GM23248 (cell line): ENCODE data around the gene COL7A1. TPM values are rescaled to one million over a fixed set of nuclear protein-coding genes. Genes with fewer than 3 reads are reported as not detected.

Source experiments
- DNase-seq: peaks from one replicate; pipeline ENCODE4 v3.0.0-alpha.2; 2015
- H2AFZ ChIP-seq: fragments of 200-600 bp; sonication (generic); 2 replicates; pipeline ENCODE4 v1.6.1; 2016; ENCODE audit warnings: antibody characterized with exemption
- H3F3A ChIP-seq: fragments of 200-600 bp; sonication (generic); 2 replicates; pipeline ENCODE4 v1.6.1; 2016; ENCODE audit warnings: mild to moderate bottlenecking, antibody characterized with exemption, mixed run types; ENCODE audit not compliant: insufficient read depth
- H3K27ac ChIP-seq: fragments of 200-600 bp; sonication (generic); 2 replicates; pipeline ENCODE4 v1.5.1; 2016; ENCODE audit warnings: mild to moderate bottlenecking
- H3K27me3 ChIP-seq: fragments of 200-600 bp; sonication (generic); replicated peaks from 2 replicates; pipeline ENCODE4 v1.6.1; 2016; ENCODE audit warnings: mild to moderate bottlenecking; ENCODE audit not compliant: insufficient read depth
- H3K36me3 ChIP-seq: fragments of 200-600 bp; sonication (generic); 2 replicates; pipeline ENCODE4 v1.6.1; 2016; ENCODE audit warnings: low read depth, mild to moderate bottlenecking
- H3K4me1 ChIP-seq: fragments of 200-600 bp; sonication (generic); 2 replicates; pipeline ENCODE4 v1.6.1; 2016; ENCODE audit warnings: mild to moderate bottlenecking; ENCODE audit not compliant: insufficient read depth
- H3K4me2 ChIP-seq: fragments of 200-600 bp; sonication (generic); one replicate; pipeline ENCODE4 v1.6.1; 2016; ENCODE audit warnings: mild to moderate bottlenecking; ENCODE audit not compliant: unreplicated experiment
- H3K4me3 ChIP-seq: fragments of 200-600 bp; sonication (generic); 2 replicates; pipeline ENCODE4 v1.5.1; 2016; ENCODE audit warnings: mild to moderate bottlenecking
- H3K79me2 ChIP-seq: fragments of 200-600 bp; sonication (generic); 2 replicates; pipeline ENCODE4 v1.6.1; 2016; ENCODE audit warnings: mild to moderate bottlenecking; ENCODE audit not compliant: insufficient read depth
- H3K9ac ChIP-seq: fragments of 200-600 bp; sonication (generic); 2 replicates; pipeline ENCODE4 v1.6.1; 2016; ENCODE audit warnings: mild to moderate bottlenecking
- H3K9me2 ChIP-seq: fragments of 200-600 bp; sonication (generic); 2 replicates; pipeline ENCODE4 v1.6.1; 2016; ENCODE audit warnings: mixed run types, mild to moderate bottlenecking, moderate library complexity; ENCODE audit not compliant: insufficient read depth
- H3K9me3 ChIP-seq: fragments of 200-600 bp; sonication (generic); one replicate; pipeline ENCODE4 v1.6.1; 2017; ENCODE audit warnings: low read depth
- H4K20me1 ChIP-seq: fragments of 200-600 bp; sonication (generic); 2 replicates; pipeline ENCODE4 v1.6.0; 2016; ENCODE audit not compliant: insufficient read depth
- EZH2 ChIP-seq: fragments of 200-600 bp; sonication (generic); IDR thresholded peaks from 2 replicates; pipeline ENCODE4 v1.6.1; 2018; ENCODE audit warnings: antibody characterized with exemption, mild to moderate bottlenecking; ENCODE audit not compliant: insufficient read depth, poor library complexity, severe bottlenecking
- EZH2phosphoT487 ChIP-seq: fragments of 200-600 bp; sonication (generic); IDR thresholded peaks from 2 replicates; pipeline ENCODE4 v1.6.1; 2018; ENCODE audit warnings: antibody characterized with exemption, moderate library complexity, mild to moderate bottlenecking, low read depth; ENCODE audit not compliant: insufficient read depth
- WGBS, 2 experiments: methylation state at CpG; one replicate each; pipeline ENCODE4 v1.1.6; 2015 to 2017; ENCODE audit warnings: low lambda C conversion rate in 2 of 2, low coverage in 1 of 2; ENCODE audit errors: missing lambda C conversion rate in 2 of 2; 5-methylcytosine and 5-hydroxymethylcytosine counted together
- in situ Hi-C: fragments of 300-500 bp; cut with MboI; formaldehyde crosslinking; loops from 2 replicates; pipeline ENCODE4 v1.15.0; 2020
- polyA plus RNA-seq: library from polyadenylated mRNA; unstranded; fragments of >200 nt; fragmentation: Nextera tagmentation; extraction: Ambion mirVana; gene quantifications from 2 replicates; pipeline ENCODE4 v1.2.1, GENCODE V29; 2016
- total RNA-seq: library from RNA; depleted of rRNA; stranded (reverse); fragments of >200 nt; shearing (Covaris generic); gene quantifications from 2 replicates; pipeline ENCODE4 v1.2.3, GENCODE V29; 2014

COL7A1 gene
- total and polyA plus RNA-seq, 2 experiments from 2014 or later = 11.2 to 33.6 TPM

DNA sequence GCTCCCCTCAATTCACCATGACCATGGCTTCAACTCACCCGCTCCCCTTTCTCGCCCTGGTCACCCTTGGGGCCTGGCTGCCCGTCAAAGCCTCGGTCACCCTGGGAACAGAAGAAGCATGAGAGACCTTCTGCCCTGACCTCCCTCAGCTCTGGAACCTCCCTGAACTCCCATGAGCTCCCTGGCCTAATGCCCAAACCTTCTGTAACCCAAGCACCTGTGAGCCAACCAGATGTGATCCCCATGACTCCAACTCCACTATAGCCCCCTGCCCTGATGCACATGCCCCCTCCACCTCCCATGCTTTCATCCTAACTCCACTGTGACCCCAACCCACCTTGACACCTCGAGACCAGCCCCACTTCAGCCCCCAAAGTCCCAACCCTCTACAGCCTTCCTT, 28.0 kb downstream of the COL7A1 start:
- Histone ChIP-seq H2AFZ (no peak overlapping the region), H3K27ac (no peak overlapping the region), H3K27me3 (no peaks in the 10 kb centered on the region), H3K4me2 (no peak overlapping the region), H4K20me1 (no peaks in the 10 kb centered on the region), H3K36me3 (no peaks in the 10 kb centered on the region), H3F3A (peaks cover 8% of the 10 kb centered on the region), H3K79me2 (no peaks in the 10 kb centered on the region), H3K9ac (no peak overlapping the region), H3K4me3 (no peak overlapping the region), H3K4me1 (peaks cover 35% of the 10 kb centered on the region), H3K9me2 (no peaks in the 10 kb centered on the region), H3K9me3 (no peaks in the 10 kb centered on the region)
- TF ChIP-seq EZH2 (no peak), EZH2phosphoT487 (no peak)
- WGBS, 2 experiments = 91 to 94% methylated on average over 5 of the region's 5 CpGs
- no peak for DNase-seq
- in situ Hi-C loops = no loop called here

DNA sequence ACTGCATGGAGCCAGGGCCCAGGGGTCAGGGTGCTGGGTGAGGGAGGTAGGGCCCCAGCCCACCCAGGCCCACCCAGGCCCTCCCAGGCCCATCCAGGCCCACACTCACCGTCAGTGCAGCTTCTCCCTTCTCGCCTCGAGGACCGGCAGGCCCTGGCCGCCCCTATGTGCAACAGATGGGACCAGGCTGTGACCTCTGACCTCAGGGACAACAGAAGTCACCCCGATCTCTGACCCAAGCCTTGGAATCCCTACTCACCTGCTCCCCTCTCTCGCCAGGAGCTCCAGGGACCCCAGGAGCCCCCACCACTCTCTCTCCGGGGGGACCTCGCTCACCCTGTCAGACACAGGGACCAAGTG, 28.7 kb downstream of the COL7A1 start:
- Histone ChIP-seq H3K9ac (peak overlapping the region; percentile 34; the same call in 1 of the 2 replicates), H4K20me1 (no peaks in the 10 kb centered on the region), H3K9me3 (no peaks in the 10 kb centered on the region), H3K4me1 (peaks cover 36% of the 10 kb centered on the region), H3K79me2 (no peaks in the 10 kb centered on the region), H3K4me3 (no peak overlapping the region), H3K9me2 (no peaks in the 10 kb centered on the region), H3K27me3 (no peaks in the 10 kb centered on the region), H3K27ac (peak overlapping the region; percentile 45), H3K4me2 (no peak overlapping the region), H3F3A (peaks cover 8% of the 10 kb centered on the region), H3K36me3 (no peaks in the 10 kb centered on the region), H2AFZ (no peak overlapping the region)
- TF ChIP-seq EZH2 (no peak), EZH2phosphoT487 (no peak)
- 86 to 92% methylated on average over 8 to 9 of the region's 9 CpGs for WGBS, 2 experiments
- in situ Hi-C loops = no loop called here
- DNase-seq = no peak

DNA sequence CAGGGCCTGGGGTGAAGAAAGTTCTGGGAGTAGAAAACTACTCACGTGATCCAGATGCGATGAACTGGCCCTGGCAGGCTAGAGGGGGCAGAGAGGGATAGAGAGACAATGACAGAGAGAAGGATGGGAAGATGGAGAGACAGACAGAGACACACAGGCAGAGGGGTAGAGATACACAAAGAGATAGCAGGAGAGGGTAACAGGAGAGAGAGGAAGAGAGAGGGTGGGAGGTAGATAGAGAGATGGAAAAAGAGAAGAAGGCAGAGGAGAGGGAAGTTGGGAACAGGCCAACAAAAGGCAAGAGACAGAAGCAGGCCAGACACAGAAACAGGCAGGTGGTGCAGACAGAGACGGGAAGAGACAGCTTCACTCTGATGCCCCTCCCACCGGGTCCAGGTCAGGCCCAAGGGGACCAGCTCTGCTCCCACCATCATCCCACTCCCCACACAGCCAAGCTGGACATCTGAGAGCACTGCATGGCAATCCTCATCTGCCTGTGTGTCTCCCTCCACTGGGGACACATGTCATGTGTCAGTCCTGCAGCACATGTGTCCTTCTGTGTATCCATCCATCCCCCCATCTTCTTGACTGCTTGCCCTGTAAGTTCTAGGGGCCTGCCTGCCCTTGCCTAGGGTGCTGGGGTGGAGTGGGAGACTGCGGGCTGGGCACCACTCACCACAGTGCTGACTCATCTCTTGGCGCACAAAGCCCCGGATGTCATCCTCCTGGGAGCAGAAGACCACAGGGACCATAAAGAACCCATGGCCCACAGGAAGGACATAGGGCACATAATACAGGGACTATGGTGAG, 29.3 kb downstream of the COL7A1 start:
- Histone ChIP-seq H3K4me1 (peaks cover 42% of the 10 kb centered on the region), H3K27me3 (no peaks in the 10 kb centered on the region), H3K27ac (peak overlapping the region; percentile 45), H3F3A (peaks cover 8% of the 10 kb centered on the region), H3K4me2 (no peak overlapping the region), H2AFZ (no peak overlapping the region), H3K4me3 (no peak overlapping the region), H3K9ac (no peak overlapping the region), H4K20me1 (no peaks in the 10 kb centered on the region), H3K9me2 (no peaks in the 10 kb centered on the region), H3K36me3 (no peaks in the 10 kb centered on the region), H3K9me3 (no peaks in the 10 kb centered on the region), H3K79me2 (no peaks in the 10 kb centered on the region)
- WGBS, 2 experiments = 41 to 43% methylated on average over 7 of the region's 7 CpGs
- peak; percentile 86 for DNase-seq
- in situ Hi-C loops = no loop called here
- TF ChIP-seq EZH2 = no peak
- TF ChIP-seq EZH2phosphoT487 = no peak

DNA sequence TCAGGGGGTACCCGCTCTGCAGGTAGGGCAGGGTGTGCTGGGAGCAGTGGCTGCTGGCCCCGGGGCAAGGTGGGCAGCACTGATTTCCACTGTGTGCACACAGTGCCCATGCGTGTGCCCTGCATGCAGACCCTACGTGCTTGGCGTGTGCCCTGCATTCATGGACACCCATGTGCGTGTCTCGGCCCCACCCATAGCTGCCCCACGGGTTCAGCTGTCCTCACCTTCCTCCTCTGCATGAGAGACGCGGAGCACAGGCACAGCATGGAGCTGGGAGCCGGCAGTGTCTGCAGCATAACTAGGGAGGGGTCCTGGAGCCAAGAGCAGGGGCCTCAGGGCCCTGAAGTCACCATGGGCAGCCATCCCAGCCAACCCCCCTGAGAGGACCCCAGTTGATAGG, 29.9 kb downstream of the COL7A1 start:
- no peaks in the 10 kb centered on the region for H4K20me1 ChIP-seq
- in situ Hi-C loops = no loop called here
- H3K4me1 ChIP-seq = peaks cover 48% of the 10 kb centered on the region
- no peaks in the 10 kb centered on the region for H3K27me3 ChIP-seq
- no peaks in the 10 kb centered on the region for H3K79me2 ChIP-seq
- DNase-seq = no peak
- TF ChIP-seq EZH2phosphoT487 = no peak
- TF ChIP-seq EZH2 = no peak
- 80 to 81% methylated on average over 11 of the region's 11 CpGs for WGBS, 2 experiments
- no peak overlapping the region for H3K4me3 ChIP-seq
- peaks cover 8% of the 10 kb centered on the region for H3F3A ChIP-seq
- no peak overlapping the region for H2AFZ ChIP-seq
- H3K9me2 ChIP-seq = no peaks in the 10 kb centered on the region
- H3K9ac ChIP-seq = no peak overlapping the region
- no peaks in the 10 kb centered on the region for H3K36me3 ChIP-seq
- H3K27ac ChIP-seq = peak overlapping the region; percentile 15
- no peaks in the 10 kb centered on the region for H3K9me3 ChIP-seq
- H3K4me2 ChIP-seq = no peak overlapping the region

DNA sequence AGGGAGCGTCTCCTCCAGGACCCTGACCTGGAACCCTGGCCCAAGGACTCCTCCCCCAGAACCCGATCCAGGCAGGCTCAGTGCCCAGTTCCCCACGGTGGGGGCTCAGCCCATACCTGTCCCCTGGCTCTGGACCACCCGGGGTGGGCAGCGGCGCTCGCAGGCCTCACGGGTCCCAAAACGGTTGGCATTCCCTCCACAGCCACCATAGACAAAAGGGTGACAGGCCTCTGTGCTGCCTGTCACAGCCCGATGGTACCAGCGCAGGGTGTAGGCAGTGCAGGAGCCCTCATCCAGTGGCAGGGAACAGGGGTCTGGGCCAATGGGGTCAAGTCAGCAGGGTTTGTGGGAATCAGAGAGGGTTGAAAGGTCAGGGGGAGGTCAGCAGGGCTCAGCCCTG, 30.5 kb downstream of the COL7A1 start:
- Histone ChIP-seq H3K4me2 (no peak overlapping the region), H3K9me3 (no peaks in the 10 kb centered on the region), H3K9me2 (no peaks in the 10 kb centered on the region), H3K27ac (peak overlapping the region; percentile 85), H3K27me3 (no peaks in the 10 kb centered on the region), H3K9ac (peak overlapping the region; percentile 75), H2AFZ (no peak overlapping the region), H4K20me1 (no peaks in the 10 kb centered on the region), H3K79me2 (no peaks in the 10 kb centered on the region), H3K36me3 (no peaks in the 10 kb centered on the region), H3F3A (peaks cover 8% of the 10 kb centered on the region), H3K4me1 (peaks cover 51% of the 10 kb centered on the region), H3K4me3 (no peak overlapping the region)
- TF ChIP-seq EZH2phosphoT487 (no peak), EZH2 (no peak)
- in situ Hi-C loops = no loop called here
- 91 to 96% methylated on average over 10 to 11 of the region's 11 CpGs for WGBS, 2 experiments
- DNase-seq = no peak
